GM19035 (cell line): Measurements from ENCODE around the gene WWOX.
"Not testable (repeated sequence)": the region's sequence is repeated elsewhere in the genome, so short reads cannot be mapped to it uniquely, and the experiment has no call there.

Experiments
- ATAC-seq: cut with Tn5 transposase; IDR thresholded peaks from one replicate; pipeline ENCODE4 v1.9.1; 2021; ENCODE audit not compliant: unreplicated experiment

Gene WWOX

GRCh38 chr16:79206889-79207288 is 1107.4 kb downstream of the WWOX start:
- ATAC-seq: no peak

GRCh38 chr16:79209308-79209707 is 1109.9 kb downstream of the WWOX start:
- ATAC-seq: no peak

GRCh38 chr16:79210607-79211006 is 1111.2 kb downstream of the WWOX start:
- no peak for ATAC-seq

GRCh38 chr16:79211586-79211985 is 1112.1 kb downstream of the WWOX start:
- ATAC-seq: no peak

GRCh38 chr16:79212114-79212791 is 1112.8 kb downstream of the WWOX start:
- ATAC-seq: no peak

- no peak for ATAC-seq
These were observed 1113.8 kb downstream of the WWOX start for GRCh38 chr16:79213214-79213613.

GRCh38 chr16:79215289-79215688 is 1115.8 kb downstream of the WWOX start:
- no peak for ATAC-seq

GRCh38 chr16:79217375-79218011 is 1118.0 kb downstream of the WWOX start:
- ATAC-seq: no peak

- no peak for ATAC-seq
These were observed 1118.9 kb downstream of the WWOX start for GRCh38 chr16:79218351-79218750.

- ATAC-seq: not testable (repeated sequence)
These were observed 1126.5 kb downstream of the WWOX start for GRCh38 chr16:79225994-79226393.

GRCh38 chr16:79229361-79229760 is 1129.9 kb downstream of the WWOX start:
- no peak for ATAC-seq

- not testable (repeated sequence) for ATAC-seq
These were observed 1146.2 kb downstream of the WWOX start for GRCh38 chr16:79245700-79246099.

GRCh38 chr16:79247386-79247785 is 1147.9 kb downstream of the WWOX start:
- no peak for ATAC-seq

GRCh38 chr16:79248351-79248750 is 1148.9 kb downstream of the WWOX start:
- no peak for ATAC-seq

- ATAC-seq: no peak
These were observed 1151.1 kb downstream of the WWOX start for GRCh38 chr16:79250502-79251098.

GRCh38 chr16:79253100-79253631 is 1153.7 kb downstream of the WWOX start:
- no peak for ATAC-seq

- ATAC-seq: no peak
These were observed 1158.6 kb downstream of the WWOX start for GRCh38 chr16:79257953-79258490.

GRCh38 chr16:79260890-79261289 is 1161.4 kb downstream of the WWOX start:
- ATAC-seq: not testable (repeated sequence)

- ATAC-seq: no peak
These were observed 1162.1 kb downstream of the WWOX start for GRCh38 chr16:79261481-79261940.

- no peak for ATAC-seq
These were observed 1162.6 kb downstream of the WWOX start for GRCh38 chr16:79261944-79262552.
